GM21576 (cell line): ENCODE measurements around the gene HARBI1.
A peak's percentile ranks its signal among the peaks of the same experiment; 100 is the strongest.
"Not testable (repeated sequence)": the region's sequence is repeated elsewhere in the genome, so short reads cannot be mapped to it uniquely, and the experiment has no call there.

Source experiments
- ATAC-seq: cut with Tn5 transposase; IDR thresholded peaks from one replicate; pipeline ENCODE4 v1.9.1; 2021; ENCODE audit warnings: mild to moderate bottlenecking, moderate library complexity; ENCODE audit not compliant: unreplicated experiment

The HARBI1 gene

GRCh38 chr11:46597609-46598219, 19.3 kb downstream of the HARBI1 start:
- no peak for ATAC-seq

GRCh38 chr11:46597155-46597554, 19.9 kb downstream of the HARBI1 start:
- ATAC-seq, result no peak

- ATAC-seq, result no peak
Observed at GRCh38 chr11:46594785-46595184, 22.2 kb downstream of the HARBI1 start.

- ATAC-seq, result no peak
Observed at GRCh38 chr11:46594374-46594700, 22.7 kb downstream of the HARBI1 start.

GRCh38 chr11:46593550-46594373, 23.3 kb downstream of the HARBI1 start, which contains the start of gene AMBRA1:
TSS of gene AMBRA1 (minus strand) at chr11:46594023. CDS start at chr11:46548380, 45,643 bp downstream.
- peak; percentile 73 for ATAC-seq

GRCh38 chr11:46590740-46591605, 26.1 kb downstream of the HARBI1 start:
- no peak for ATAC-seq

GRCh38 chr11:46588915-46589314, 28.1 kb downstream of the HARBI1 start:
- ATAC-seq, result no peak

GRCh38 chr11:46588131-46588530, 28.9 kb downstream of the HARBI1 start:
- ATAC-seq, result no peak

- not testable (repeated sequence) for ATAC-seq
Observed at GRCh38 chr11:46583513-46583912, 33.5 kb downstream of the HARBI1 start.

GRCh38 chr11:46582588-46582987, 34.4 kb downstream of the HARBI1 start:
- ATAC-seq, result no peak

- no peak for ATAC-seq
Observed at GRCh38 chr11:46577058-46577457, 40.0 kb downstream of the HARBI1 start.

- no peak for ATAC-seq
Observed at GRCh38 chr11:46574656-46575055, 42.4 kb downstream of the HARBI1 start.

GRCh38 chr11:46570790-46571398, 46.1 kb downstream of the HARBI1 start:
- ATAC-seq, result no peak

GRCh38 chr11:46565232-46565840, 51.7 kb downstream of the HARBI1 start:
- ATAC-seq, result no peak

GRCh38 chr11:46564459-46564858, 52.6 kb downstream of the HARBI1 start:
- ATAC-seq, result no peak

- ATAC-seq, result no peak
Observed at GRCh38 chr11:46562527-46562926, 54.5 kb downstream of the HARBI1 start.

- ATAC-seq, result peak; percentile 50
Observed at GRCh38 chr11:46560300-46560991, 56.6 kb downstream of the HARBI1 start.

GRCh38 chr11:46559815-46560214, 57.2 kb downstream of the HARBI1 start:
- no peak for ATAC-seq

GRCh38 chr11:46557684-46558151, 59.3 kb downstream of the HARBI1 start:
- ATAC-seq, result no peak
